IMR-90 (cell line): ENCODE data around the gene ITIH4. TPM values are rescaled to one million over a fixed set of nuclear protein-coding genes. Genes with fewer than 3 reads are reported as not detected.

Experiments used
- ATAC-seq: fragments of 200-7000 bp; cut with Tn5 transposase; 2 replicates; pipeline ENCODE4 v1.9.1; 2020; ENCODE audit warnings: low read depth, mild to moderate bottlenecking, moderate library complexity
- BruUV-seq: library from RNA; stranded (reverse); fragments of 400-500 nt; replicated peaks from 2 replicates; lab custom pipeline; 2021; lab: Mats Ljungman, UMichigan
- CTCF ChIA-PET: fragments of 300-600 bp; formaldehyde crosslinking; extraction: SDS; loops from one replicate; lab custom pipeline; 2021; ENCODE audit warnings: antibody characterized with exemption; lab: Yijun Ruan, JAX
- POLR2A ChIA-PET: fragments of 300-600 bp; sonication (Branson Sonifier 250); formaldehyde crosslinking; loops from one replicate; lab custom pipeline; 2022; ENCODE audit warnings: antibody characterized with exemption; ENCODE audit not compliant: unreplicated experiment; lab: Charles Lee
- DNase-seq: peaks from one replicate; pipeline ENCODE4 v3.0.0; 2013
- H2AFZ ChIP-seq: replicated peaks from 2 replicates; pipeline ENCODE3; 2013; ENCODE audit warnings: low read length, mild to moderate bottlenecking; ENCODE audit not compliant: poor library complexity
- H2AK5ac ChIP-seq: 2 replicates; pipeline ENCODE4 v1.6.1; 2013; ENCODE audit warnings: low read depth, low read length, inconsistent platforms
- H2AK9ac ChIP-seq: replicated peaks from 2 replicates; pipeline ENCODE3; 2013; ENCODE audit warnings: mild to moderate bottlenecking, low read depth, low read length, moderate library complexity; ENCODE audit not compliant: poor library complexity
- H2BK120ac ChIP-seq: 2 replicates; pipeline ENCODE4 v1.6.1; 2013; ENCODE audit warnings: low read depth, low read length, inconsistent platforms
- H2BK15ac ChIP-seq: 3 replicates; pipeline ENCODE4 v1.6.1; 2013; ENCODE audit warnings: low read depth, low read length, inconsistent platforms
- H2BK20ac ChIP-seq: 2 replicates; pipeline ENCODE4 v1.6.1; 2013; ENCODE audit warnings: low read depth, mild to moderate bottlenecking, inconsistent platforms, low read length, moderate library complexity
- H2BK5ac ChIP-seq: 2 replicates; pipeline ENCODE4 v1.6.1; 2013; ENCODE audit warnings: mild to moderate bottlenecking, low read depth, low read length, inconsistent platforms; ENCODE audit not compliant: poor library complexity, severe bottlenecking
- H3K14ac ChIP-seq: replicated peaks from 2 replicates; pipeline ENCODE4 v1.6.1; 2013; ENCODE audit warnings: low read depth, low read length, inconsistent platforms
- H3K18ac ChIP-seq: 2 replicates; pipeline ENCODE4 v1.6.1; 2013; ENCODE audit warnings: low read depth, low read length, control low read depth
- H3K23ac ChIP-seq: 2 replicates; pipeline ENCODE4 v1.6.1; 2013; ENCODE audit warnings: low read depth, low read length, inconsistent platforms
- H3K27ac ChIP-seq: 2 replicates; pipeline ENCODE4 v1.5.1; 2013; ENCODE audit warnings: mild to moderate bottlenecking, control low read depth, low read length; ENCODE audit not compliant: insufficient read depth
- H3K27me3 ChIP-seq: 2 replicates; pipeline ENCODE4 v1.6.1; 2013; ENCODE audit warnings: low read length; ENCODE audit not compliant: control insufficient read depth, insufficient read depth
- H3K36me3 ChIP-seq: 2 replicates; pipeline ENCODE4 v1.6.1; 2013; ENCODE audit warnings: low read length, mixed read lengths; ENCODE audit not compliant: control insufficient read depth, insufficient read depth
- H3K4ac ChIP-seq: 2 replicates; pipeline ENCODE4 v1.6.1; 2013; ENCODE audit warnings: low read depth, low read length, inconsistent platforms
- H3K4me1 ChIP-seq: 2 replicates; pipeline ENCODE4 v1.6.1; 2013; ENCODE audit warnings: low read length, mixed read lengths; ENCODE audit not compliant: control insufficient read depth, insufficient read depth
- H3K4me2 ChIP-seq: 2 replicates; pipeline ENCODE4 v1.6.1; 2013; ENCODE audit warnings: low read depth, mild to moderate bottlenecking, control low read depth, low read length, moderate library complexity
- H3K4me3 ChIP-seq: 2 replicates; pipeline ENCODE4 v1.5.1; 2013; ENCODE audit warnings: low read depth, mild to moderate bottlenecking, control low read depth, low read length, moderate library complexity; ENCODE audit not compliant: insufficient read depth
- H3K56ac ChIP-seq: 2 replicates; pipeline ENCODE4 v1.6.1; 2013; ENCODE audit warnings: low read length, inconsistent platforms; ENCODE audit not compliant: insufficient read depth; ENCODE audit errors: extremely low read depth
- H3K79me1 ChIP-seq, 2 experiments: 2 replicates each; pipeline ENCODE4 v1.6.1; 2013; ENCODE audit warnings: low read length in 2 of 2, inconsistent platforms in 1 of 2, low read depth in 1 of 2
- H3K9ac ChIP-seq: 2 replicates; pipeline ENCODE4 v1.6.1; 2013; ENCODE audit warnings: low read depth, low read length, control low read depth
- H3K9me1 ChIP-seq: 2 replicates; pipeline ENCODE4 v1.6.1; 2013; ENCODE audit warnings: low read length, inconsistent platforms; ENCODE audit not compliant: insufficient read depth
- H3K9me3 ChIP-seq: 2 replicates; pipeline ENCODE4 v1.6.1; 2013; ENCODE audit warnings: low read length; ENCODE audit not compliant: control insufficient read depth, insufficient read depth
- H4K20me1 ChIP-seq: 2 replicates; pipeline ENCODE4 v1.6.1; 2013; ENCODE audit warnings: low read length, inconsistent platforms; ENCODE audit not compliant: insufficient read depth
- H4K5ac ChIP-seq: 2 replicates; pipeline ENCODE4 v1.6.1; 2013; ENCODE audit warnings: mild to moderate bottlenecking, low read depth, low read length, control low read depth
- H4K8ac ChIP-seq, 2 experiments: 2 replicates each; pipeline ENCODE4 v1.6.1; 2013; ENCODE audit warnings: low read depth in 2 of 2, low read length in 2 of 2, control low read depth in 1 of 2, inconsistent platforms in 1 of 2
- H4K91ac ChIP-seq: 2 replicates; pipeline ENCODE4 v1.6.1; 2013; ENCODE audit warnings: low read depth, low read length, inconsistent platforms; ENCODE audit not compliant: insufficient read depth
- BHLHE40 ChIP-seq: fragments of 150-350 bp; IDR thresholded peaks from 2 replicates; pipeline ENCODE4 v1.6.1; 2016; ENCODE audit warnings: mild to moderate bottlenecking, low read depth, low read length
- CEBPB ChIP-seq: IDR thresholded peaks from 2 replicates; pipeline ENCODE4 v1.6.1; 2012; ENCODE audit warnings: low read depth, low read length, improper control_type of control experiment
- CHD1 ChIP-seq: IDR thresholded peaks from 2 replicates; pipeline ENCODE4 v1.6.1; 2012; ENCODE audit warnings: low read depth, low read length, improper control_type of control experiment
- CTCF ChIP-seq: conservative IDR thresholded peaks from 2 replicates; pipeline ENCODE4 v1.5.1; 2012; ENCODE audit warnings: mild to moderate bottlenecking, low read depth, low read length, improper control_type of control experiment
- ELK1 ChIP-seq: fragments of 150-350 bp; IDR thresholded peaks from 2 replicates; pipeline ENCODE4 v1.6.1; 2016; ENCODE audit warnings: low read depth, mild to moderate bottlenecking, low read length, moderate library complexity, borderline replicate concordance
- FOS ChIP-seq: fragments of 150-350 bp; IDR thresholded peaks from 2 replicates; pipeline ENCODE4 v1.6.1; 2016; ENCODE audit warnings: low read depth, low read length
- MAFK ChIP-seq: IDR thresholded peaks from 2 replicates; pipeline ENCODE4 v1.6.1; 2012; ENCODE audit warnings: low read depth, low read length, improper control_type of control experiment
- MAZ ChIP-seq: IDR thresholded peaks from 2 replicates; pipeline ENCODE4 v1.6.1; 2012; ENCODE audit warnings: low read depth, mild to moderate bottlenecking, low read length, improper control_type of control experiment, moderate library complexity, borderline replicate concordance
- MXI1 ChIP-seq: IDR thresholded peaks from 2 replicates; pipeline ENCODE4 v1.6.1; 2012; ENCODE audit warnings: low read depth, mild to moderate bottlenecking, low read length, moderate library complexity, borderline replicate concordance
- NFE2L2 ChIP-seq: fragments of 150-350 bp; IDR thresholded peaks from 2 replicates; pipeline ENCODE4 v1.6.1; 2016; ENCODE audit warnings: low read depth, mild to moderate bottlenecking, low read length
- POLR2A ChIP-seq: IDR thresholded peaks from 2 replicates; pipeline ENCODE4 v1.6.1; 2012; ENCODE audit warnings: mild to moderate bottlenecking, low read depth, low read length
- RAD21 ChIP-seq: IDR thresholded peaks from 2 replicates; pipeline ENCODE4 v1.6.1; 2012; ENCODE audit warnings: low read length, improper control_type of control experiment
- RCOR1 ChIP-seq: IDR thresholded peaks from 2 replicates; pipeline ENCODE4 v1.6.1; 2012; ENCODE audit warnings: mild to moderate bottlenecking, low read length, improper control_type of control experiment; ENCODE audit not compliant: insufficient replicate concordance
- RFX5 ChIP-seq: IDR thresholded peaks from 2 replicates; pipeline ENCODE4 v1.8.0; 2012; ENCODE audit warnings: low read depth, mild to moderate bottlenecking, low read length, moderate library complexity
- USF2 ChIP-seq: fragments of 150-350 bp; IDR thresholded peaks from 2 replicates; pipeline ENCODE4 v1.6.1; 2017; ENCODE audit warnings: mild to moderate bottlenecking, antibody characterized with exemption, low read length, low read depth
- WGBS, 2 experiments: methylation state at CpG; one replicate each; pipeline versions ENCODE4 v1.1.5 to v1.1.7; 2013; ENCODE audit warnings: missing lambda C conversion rate in 2 of 2; ENCODE audit not compliant: insufficient read length in 1 of 2; ENCODE audit errors: extremely low coverage in 2 of 2; 5-methylcytosine and 5-hydroxymethylcytosine counted together
- dilution Hi-C: fragments of 300-500 bp; cut with HindIII; formaldehyde crosslinking; loops from one replicate; pipeline ENCODE4 v1.14.3; 2018; ENCODE audit warnings: low sequenced_read_pairs; ENCODE audit not compliant: unreplicated experiment
- in situ Hi-C: fragments of 300-500 bp; cut with MboI; formaldehyde crosslinking; loops from 3 replicates; pipeline ENCODE4 v1.14.3; 2019; ENCODE audit warnings: low sequenced_read_pairs, inconsistent platforms, mixed read lengths
- intact Hi-C: fragments of 100-400 bp; cut with micrococcal nuclease; formaldehyde crosslinking; loops from 2 replicates; pipeline ENCODE4 v1.10.0; 2022
- polyA plus RNA-seq, 3 experiments: library from polyadenylated mRNA; depleted of rRNA; stranded (reverse); fragments of >200 nt; gene quantifications; 2 replicates each; pipeline ENCODE4 v1.2.3, GENCODE V29; 2012; ENCODE audit warnings: low replicate concordance in 1 of 3
- total RNA-seq: library from RNA; depleted of rRNA; stranded (reverse); fragments of >200 nt; gene quantifications from 2 replicates; pipeline ENCODE4 v1.2.3, GENCODE V29; 2012

The ITIH4 gene
- total and polyA plus RNA-seq, 2 of the 4 experiments (the other 2 are of a cell fraction) = 0.26 to 0.36 TPM

GRCh38 chr3:52870471-52870870 lies 40.0 kb upstream of the ITIH4 start:
- TF ChIP-seq RAD21 (no peak), POLR2A (no peak), ELK1 (no peak), MAZ (no peak), CHD1 (no peak), USF2 (no peak), MAFK (no peak), MXI1 (no peak), CTCF (no peak), NFE2L2 (no peak), RCOR1 (no peak), RFX5 (no peak), BHLHE40 (no peak), CEBPB (no peak), FOS (no peak)
- no peak overlapping the region for H3K14ac ChIP-seq
- H2AK5ac ChIP-seq = no peak overlapping the region
- H3K18ac ChIP-seq = no peak overlapping the region
- BruUV-seq = no TSS peak
- intact Hi-C loops (no loop called here), dilution Hi-C loops (no loop called here), in situ Hi-C loops (no loop called here)
- no peak overlapping the region for H3K27ac ChIP-seq
- no peak overlapping the region for H4K8ac ChIP-seq
- H3K27me3 ChIP-seq = no peaks in the 10 kb centered on the region
- no peak overlapping the region for H3K23ac ChIP-seq
- peaks cover 9% of the 10 kb centered on the region for H3K4me1 ChIP-seq
- H3K56ac ChIP-seq = no peak overlapping the region
- ATAC-seq (no peak), DNase-seq (no peak)
- H3K9ac ChIP-seq = no peak overlapping the region
- peaks cover 7% of the 10 kb centered on the region; the same call in 1 of the 2 replicates for H3K9me1 ChIP-seq
- no peaks in the 10 kb centered on the region for H3K36me3 ChIP-seq
- no peak overlapping the region for H2BK120ac ChIP-seq
- H2AFZ ChIP-seq = no peak overlapping the region
- H2BK5ac ChIP-seq = no peak overlapping the region
- H3K4me2 ChIP-seq = no peak overlapping the region
- no peak overlapping the region for H2AK9ac ChIP-seq
- no peak overlapping the region for H4K91ac ChIP-seq
- H4K20me1 ChIP-seq = no peaks in the 10 kb centered on the region; the same call in 1 of the 2 replicates
- WGBS, 2 experiments = 86% methylated on average over 5 of the region's 10 CpGs; no CpG with 5 or more reads in 1 of the 2 experiments
- H2BK15ac ChIP-seq = no peak overlapping the region
- H4K5ac ChIP-seq = no peak overlapping the region
- no peak overlapping the region for H2BK20ac ChIP-seq
- no peaks in the 10 kb centered on the region for H3K9me3 ChIP-seq
- POLR2A ChIA-PET = no interaction called here
- H3K79me1 ChIP-seq = peaks cover 8 to 45% of the 10 kb centered on the region in 2 experiments
- no peak overlapping the region for H3K4ac ChIP-seq
- CTCF ChIA-PET = no interaction called here
- H3K4me3 ChIP-seq = no peak overlapping the region
